T1000 (cell line): ENCODE results near the gene AUTS2.

Source experiments
- DNase-seq: peaks from one replicate; lab custom pipeline; 2025; ENCODE audit warnings: mixed read lengths; lab: John Stamatoyannopoulos, UW

AUTS2 gene

GRCh38 chr7:70188901-70189650 is 590.8 kb downstream of the AUTS2 start:
- DNase-seq = no peak

- DNase-seq = no peak
Measured at GRCh38 chr7:70189776-70190175, 591.5 kb downstream of the AUTS2 start.

GRCh38 chr7:70190281-70190680 is 592.0 kb downstream of the AUTS2 start:
- no peak for DNase-seq

- no peak for DNase-seq
Measured at GRCh38 chr7:70193514-70193913, 595.2 kb downstream of the AUTS2 start.

- no peak for DNase-seq
Measured at GRCh38 chr7:70208236-70209063, 610.2 kb downstream of the AUTS2 start.

GRCh38 chr7:70210200-70210935 is 612.1 kb downstream of the AUTS2 start:
- DNase-seq = no peak

- no peak for DNase-seq
Measured at GRCh38 chr7:70210936-70211310, 612.6 kb downstream of the AUTS2 start.

- DNase-seq = no peak
Measured at GRCh38 chr7:70212281-70212680, 614.0 kb downstream of the AUTS2 start.

- no peak for DNase-seq
Measured at GRCh38 chr7:70214071-70214470, 615.8 kb downstream of the AUTS2 start.

GRCh38 chr7:70215491-70215890 is 617.2 kb downstream of the AUTS2 start:
- DNase-seq = no peak

- no peak for DNase-seq
Measured at GRCh38 chr7:70217571-70217970, 619.3 kb downstream of the AUTS2 start.

- no peak for DNase-seq
Measured at GRCh38 chr7:70218006-70218405, 619.7 kb downstream of the AUTS2 start.

- no peak for DNase-seq
Measured at GRCh38 chr7:70219061-70219460, 620.8 kb downstream of the AUTS2 start.

GRCh38 chr7:70229242-70229641 is 631.0 kb downstream of the AUTS2 start:
- no peak for DNase-seq

GRCh38 chr7:70230761-70231160 is 632.5 kb downstream of the AUTS2 start:
- no peak for DNase-seq

GRCh38 chr7:70233776-70234175 is 635.5 kb downstream of the AUTS2 start:
- DNase-seq = no peak

GRCh38 chr7:70237256-70237655 is 639.0 kb downstream of the AUTS2 start:
- no peak for DNase-seq

- no peak for DNase-seq
Measured at GRCh38 chr7:70237831-70238575, 639.7 kb downstream of the AUTS2 start.

GRCh38 chr7:70239918-70240317 is 641.6 kb downstream of the AUTS2 start:
- no peak for DNase-seq

GRCh38 chr7:70240873-70241272 is 642.6 kb downstream of the AUTS2 start:
- no peak for DNase-seq

GRCh38 chr7:70241536-70242175 is 643.4 kb downstream of the AUTS2 start:
- DNase-seq = no peak
